ENCODE measurements around the gene CLINT1.

CLINT1 gene

GRCh38 chr5:157827423-157827822, 31.5 kb downstream of the CLINT1 start:
- Mint-ChIP-seq H3K4me3 (no peak overlapping the region), H3K4me1 (peaks cover 15% of the 10 kb centered on the region), H3K27ac (ENCODE audit: low read depth) (no peak overlapping the region), H3K36me3 (ENCODE audit: insufficient read depth) (peaks cover 8% of the 10 kb centered on the region), H3K27me3 (no peaks in the 10 kb centered on the region), H3K9me3 (no peaks in the 10 kb centered on the region)
- no peak for DNase-seq (ENCODE audit: low spot score in 2 of 2)
- no peak for ATAC-seq (replicated peaks; ENCODE audit: extremely low read depth, poor library complexity, severe bottlenecking)

GRCh38 chr5:157823655-157824054, 35.3 kb downstream of the CLINT1 start:
- H3K27ac Mint-ChIP-seq (ENCODE audit: low read depth): no peak overlapping the region
- peaks cover 26% of the 10 kb centered on the region for H3K4me1 Mint-ChIP-seq
- ATAC-seq (replicated peaks; ENCODE audit: extremely low read depth, poor library complexity, severe bottlenecking): no peak
- H3K4me3 Mint-ChIP-seq: no peak overlapping the region
- H3K27me3 Mint-ChIP-seq: no peaks in the 10 kb centered on the region
- no peaks in the 10 kb centered on the region for H3K36me3 Mint-ChIP-seq (ENCODE audit: insufficient read depth)
- H3K9me3 Mint-ChIP-seq: no peaks in the 10 kb centered on the region
- no peak for DNase-seq (ENCODE audit: low spot score in 2 of 2)

GRCh38 chr5:157821822-157822622, 36.9 kb downstream of the CLINT1 start:
- H3K4me3 Mint-ChIP-seq: no peak overlapping the region
- ATAC-seq (replicated peaks; ENCODE audit: extremely low read depth, poor library complexity, severe bottlenecking) (no peak), DNase-seq (ENCODE audit: low spot score in 2 of 2) (no peak)
- H3K27me3 Mint-ChIP-seq: no peaks in the 10 kb centered on the region
- H3K36me3 Mint-ChIP-seq (ENCODE audit: insufficient read depth): peaks cover 5% of the 10 kb centered on the region
- peaks cover 18% of the 10 kb centered on the region for H3K4me1 Mint-ChIP-seq
- no peak overlapping the region for H3K27ac Mint-ChIP-seq (ENCODE audit: low read depth)
- no peaks in the 10 kb centered on the region for H3K9me3 Mint-ChIP-seq

- H3K27me3 Mint-ChIP-seq: no peaks in the 10 kb centered on the region
- H3K36me3 Mint-ChIP-seq (ENCODE audit: insufficient read depth): peaks cover 9% of the 10 kb centered on the region
- DNase-seq (ENCODE audit: low spot score in 2 of 2): no peak
- H3K4me1 Mint-ChIP-seq: peaks cover 18% of the 10 kb centered on the region
- no peak overlapping the region for H3K27ac Mint-ChIP-seq (ENCODE audit: low read depth)
- H3K9me3 Mint-ChIP-seq: no peaks in the 10 kb centered on the region
- H3K4me3 Mint-ChIP-seq: no peak overlapping the region
- no peak for ATAC-seq (replicated peaks; ENCODE audit: extremely low read depth, poor library complexity, severe bottlenecking)
Observed at GRCh38 chr5:157821405-157821804, 37.5 kb downstream of the CLINT1 start.

- no peaks in the 10 kb centered on the region for H3K27me3 Mint-ChIP-seq
- H3K27ac Mint-ChIP-seq (ENCODE audit: low read depth): peak overlapping the region; percentile 74
- peaks cover 10% of the 10 kb centered on the region for H3K36me3 Mint-ChIP-seq (ENCODE audit: insufficient read depth)
- no peak for ATAC-seq (replicated peaks; ENCODE audit: extremely low read depth, poor library complexity, severe bottlenecking)
- no peak overlapping the region for H3K4me3 Mint-ChIP-seq
- H3K4me1 Mint-ChIP-seq: peaks cover 18% of the 10 kb centered on the region
- no peaks in the 10 kb centered on the region for H3K9me3 Mint-ChIP-seq
- no peak for DNase-seq (ENCODE audit: low spot score in 2 of 2)
Observed at GRCh38 chr5:157820593-157821252, 38.2 kb downstream of the CLINT1 start.

- ATAC-seq (replicated peaks; ENCODE audit: extremely low read depth, poor library complexity, severe bottlenecking) (no peak), DNase-seq (ENCODE audit: low spot score in 2 of 2) (no peak)
- Mint-ChIP-seq H3K4me1 (peaks cover 18% of the 10 kb centered on the region), H3K36me3 (ENCODE audit: insufficient read depth) (peaks cover 15% of the 10 kb centered on the region), H3K9me3 (no peaks in the 10 kb centered on the region), H3K27ac (ENCODE audit: low read depth) (no peak overlapping the region), H3K27me3 (no peaks in the 10 kb centered on the region), H3K4me3 (no peak overlapping the region)
Observed at GRCh38 chr5:157819502-157820115, 39.3 kb downstream of the CLINT1 start.

GRCh38 chr5:157818368-157818767, 40.6 kb downstream of the CLINT1 start:
- Mint-ChIP-seq H3K27ac (ENCODE audit: low read depth) (no peak overlapping the region), H3K36me3 (ENCODE audit: insufficient read depth) (peaks cover 20% of the 10 kb centered on the region), H3K27me3 (no peaks in the 10 kb centered on the region), H3K4me1 (peaks cover 18% of the 10 kb centered on the region), H3K9me3 (no peaks in the 10 kb centered on the region), H3K4me3 (no peak overlapping the region)
- ATAC-seq (replicated peaks; ENCODE audit: extremely low read depth, poor library complexity, severe bottlenecking) (no peak), DNase-seq (ENCODE audit: low spot score in 2 of 2) (no peak)

- Mint-ChIP-seq H3K4me1 (peaks cover 18% of the 10 kb centered on the region), H3K36me3 (ENCODE audit: insufficient read depth) (peaks cover 20% of the 10 kb centered on the region), H3K4me3 (no peak overlapping the region), H3K27ac (ENCODE audit: low read depth) (no peak overlapping the region), H3K27me3 (no peaks in the 10 kb centered on the region), H3K9me3 (no peaks in the 10 kb centered on the region)
- DNase-seq (ENCODE audit: low spot score in 2 of 2) (no peak), ATAC-seq (replicated peaks; ENCODE audit: extremely low read depth, poor library complexity, severe bottlenecking) (no peak)
Observed at GRCh38 chr5:157817928-157818327, 41.0 kb downstream of the CLINT1 start.

GRCh38 chr5:157817387-157817702, 41.6 kb downstream of the CLINT1 start:
- no peak for DNase-seq (ENCODE audit: low spot score in 2 of 2)
- H3K36me3 Mint-ChIP-seq (ENCODE audit: insufficient read depth): peaks cover 22% of the 10 kb centered on the region
- H3K27ac Mint-ChIP-seq (ENCODE audit: low read depth): no peak overlapping the region
- H3K27me3 Mint-ChIP-seq: no peaks in the 10 kb centered on the region
- no peaks in the 10 kb centered on the region for H3K9me3 Mint-ChIP-seq
- peaks cover 16% of the 10 kb centered on the region for H3K4me1 Mint-ChIP-seq
- ATAC-seq (replicated peaks; ENCODE audit: extremely low read depth, poor library complexity, severe bottlenecking): no peak
- no peak overlapping the region for H3K4me3 Mint-ChIP-seq

- Mint-ChIP-seq H3K4me1 (peaks cover 11% of the 10 kb centered on the region), H3K27ac (ENCODE audit: low read depth) (no peak overlapping the region), H3K9me3 (no peaks in the 10 kb centered on the region), H3K4me3 (no peak overlapping the region), H3K36me3 (ENCODE audit: insufficient read depth) (peaks cover 26% of the 10 kb centered on the region), H3K27me3 (no peaks in the 10 kb centered on the region)
- DNase-seq (ENCODE audit: low spot score in 2 of 2) (no peak), ATAC-seq (replicated peaks; ENCODE audit: extremely low read depth, poor library complexity, severe bottlenecking) (no peak)
Observed at GRCh38 chr5:157816682-157817386, 42.1 kb downstream of the CLINT1 start.

- peaks cover 45% of the 10 kb centered on the region for H3K36me3 Mint-ChIP-seq (ENCODE audit: insufficient read depth)
- no peaks in the 10 kb centered on the region for H3K9me3 Mint-ChIP-seq
- peaks cover 4% of the 10 kb centered on the region for H3K4me1 Mint-ChIP-seq
- H3K27me3 Mint-ChIP-seq: no peaks in the 10 kb centered on the region
- no peak overlapping the region for H3K27ac Mint-ChIP-seq (ENCODE audit: low read depth)
- ATAC-seq (replicated peaks; ENCODE audit: extremely low read depth, poor library complexity, severe bottlenecking) (no peak), DNase-seq (ENCODE audit: low spot score in 2 of 2) (no peak)
- H3K4me3 Mint-ChIP-seq: no peak overlapping the region
Observed at GRCh38 chr5:157812086-157812485, 46.9 kb downstream of the CLINT1 start.

- Mint-ChIP-seq H3K4me3 (no peak overlapping the region), H3K9me3 (no peaks in the 10 kb centered on the region), H3K4me1 (peaks cover 4% of the 10 kb centered on the region), H3K36me3 (ENCODE audit: insufficient read depth) (peaks cover 56% of the 10 kb centered on the region), H3K27ac (ENCODE audit: low read depth) (no peak overlapping the region), H3K27me3 (no peaks in the 10 kb centered on the region)
- DNase-seq (ENCODE audit: low spot score in 2 of 2): no peak
- ATAC-seq (replicated peaks; ENCODE audit: extremely low read depth, poor library complexity, severe bottlenecking): no peak
Observed at GRCh38 chr5:157808043-157808442, 50.9 kb downstream of the CLINT1 start.
